K562 (cell line): ENCODE results near the gene ZCCHC14. TPM values are rescaled to one million over a fixed set of nuclear protein-coding genes. Genes with fewer than 3 reads are reported as not detected.

Source experiments
- ATAC-seq: fragments of 200-7000 bp; cut with Tn5 transposase; 3 replicates; pipeline ENCODE4 v1.9.1; 2020; ENCODE audit warnings: moderate library complexity
- BruUV-seq: library from RNA; stranded (reverse); fragments of 400-500 nt; replicated peaks from 2 replicates; lab custom pipeline; 2021; lab: Mats Ljungman, UMichigan
- CTCF ChIA-PET: fragments of 300-600 bp; formaldehyde crosslinking; extraction: SDS; loops from one replicate; lab custom pipeline; 2021; ENCODE audit warnings: low intra/inter-chr PET ratio; lab: Yijun Ruan, JAX
- POLR2A ChIA-PET: fragments of 300-600, 350-650 bp; sonication (Branson Sonifier 250); formaldehyde crosslinking; extraction: SDS; loops from one replicate; lab custom pipeline; 2021; ENCODE audit warnings: antibody characterized with exemption, inconsistent platforms; lab: Yijun Ruan, JAX
- DNase-seq, 4 experiments: peaks; one replicate each; pipeline versions ENCODE4 v3.0.0 to v3.0.0-alpha.2; 2011 to 2018; ENCODE audit warnings: low spot score in 3 of 4, mixed read lengths in 3 of 4; ENCODE audit errors: extremely low read depth in 1 of 4
- FAIRE-seq: peaks from 2 replicates; lab custom pipeline; 2011; peaks lifted over from hg19 to GRCh38; lab: Jason Lieb, UNC
- H2AFZ ChIP-seq: 2 replicates; pipeline ENCODE4 v1.6.0; 2011; ENCODE audit warnings: low read depth, low read length, control low read depth, inconsistent platforms
- H3K27ac ChIP-seq: fragments of 200-600 bp; 3 replicates; pipeline ENCODE4 v1.8.0; 2011; ENCODE audit warnings: low read depth, mild to moderate bottlenecking, control low read depth, inconsistent platforms, low read length, moderate library complexity, mixed read lengths; ENCODE audit errors: extremely low read depth
- H3K27me3 ChIP-seq, 2 experiments: fragments of 300-600 bp in 1 of 2; 2 replicates in 1 of 2; 3 replicates in 1 of 2; pipeline versions ENCODE4 v1.6.0 to v1.8.0; 2011; ENCODE audit warnings: inconsistent platforms in 2 of 2, low read length in 2 of 2, mild to moderate bottlenecking in 1 of 2, mixed read lengths in 1 of 2, moderate library complexity in 1 of 2; ENCODE audit not compliant: control insufficient read depth in 2 of 2, insufficient read depth in 2 of 2
- H3K36me3 ChIP-seq: fragments of 300-600 bp; 3 replicates; pipeline ENCODE4 v1.8.0; 2011; ENCODE audit warnings: mild to moderate bottlenecking, low read length, inconsistent platforms; ENCODE audit not compliant: control insufficient read depth, insufficient read depth
- H3K4me1 ChIP-seq, 2 experiments: fragments of 200-600 bp in 1 of 2; replicated peaks in 1 of 2; 2 replicates in 1 of 2; 3 replicates in 1 of 2; pipeline versions ENCODE4 v1.5.1 to v1.8.0; 2011; ENCODE audit warnings: inconsistent platforms in 2 of 2, low read length in 2 of 2, mild to moderate bottlenecking in 1 of 2, mixed read lengths in 1 of 2, moderate library complexity in 1 of 2; ENCODE audit not compliant: control insufficient read depth in 2 of 2, insufficient read depth in 2 of 2
- H3K4me2 ChIP-seq: 2 replicates; pipeline ENCODE4 v1.6.1; 2011; ENCODE audit warnings: low read length, control low read depth, inconsistent platforms, mixed read lengths; ENCODE audit not compliant: insufficient read depth
- H3K4me3 ChIP-seq: fragments of 200-600 bp; sonication (generic), shearing (Covaris generic); 2 replicates; pipeline ENCODE4 v1.5.1; 2016; ENCODE audit warnings: control low read depth, inconsistent platforms
- H3K79me2 ChIP-seq: fragments of 200-600 bp; 3 replicates; pipeline ENCODE4 v1.8.0; 2011; ENCODE audit warnings: low read length, inconsistent platforms; ENCODE audit not compliant: control insufficient read depth, insufficient read depth
- H3K9ac ChIP-seq, 2 experiments: 2 replicates each; pipeline versions ENCODE4 v1.6.0 to v1.6.1; 2011; ENCODE audit warnings: low read depth in 2 of 2, low read length in 2 of 2, control low read depth in 1 of 2, inconsistent platforms in 1 of 2, mild to moderate bottlenecking in 1 of 2, mixed read lengths in 1 of 2; ENCODE audit not compliant: insufficient read depth in 1 of 2
- H3K9me1 ChIP-seq: one replicate; pipeline ENCODE4 v1.6.0; 2011; ENCODE audit warnings: inconsistent platforms, mild to moderate bottlenecking, low read length, moderate library complexity; ENCODE audit not compliant: control insufficient read depth, insufficient read depth
- H3K9me3 ChIP-seq: replicated peaks from 2 replicates; pipeline ENCODE4 v1.5.1; 2011; ENCODE audit warnings: low read depth, low read length, inconsistent platforms; ENCODE audit not compliant: control insufficient read depth, insufficient read depth
- H4K20me1 ChIP-seq: replicated peaks from 2 replicates; pipeline ENCODE4 v1.6.1; 2011; ENCODE audit warnings: low read length, inconsistent platforms, mixed read lengths; ENCODE audit not compliant: control insufficient read depth, insufficient read depth
- ARID1B ChIP-seq: fragments of 450-650 bp; IDR thresholded peaks from 2 replicates; pipeline ENCODE4 v1.6.1; 2016; ENCODE audit warnings: antibody characterized with exemption, mild to moderate bottlenecking, inconsistent platforms
- CLOCK ChIP-seq: fragments of 250-450 bp; sonication (Bioruptor Pico); IDR thresholded peaks from 2 replicates; pipeline ENCODE4 v1.4.0; 2020; ENCODE audit warnings: mild to moderate bottlenecking, moderate library complexity, borderline replicate concordance
- CSDE1 ChIP-seq, 2 experiments: fragments of 450-650 bp; IDR thresholded peaks; 2 replicates each; pipeline ENCODE4 v1.6.1; 2016; ENCODE audit warnings: mild to moderate bottlenecking in 1 of 2
- CXXC5 ChIP-seq: fragments of 250-450 bp; sonication (Bioruptor Pico); IDR thresholded peaks from 2 replicates; pipeline ENCODE4 v1.8.0; 2022; ENCODE audit warnings: inconsistent platforms, mild to moderate bottlenecking, moderate library complexity
- FOXO4 ChIP-seq: fragments of 450-650 bp; formaldehyde crosslinking; IDR thresholded peaks from 2 replicates; pipeline ENCODE4 v1.4.0; 2020; ENCODE audit warnings: mild to moderate bottlenecking, moderate library complexity
- GATA2 ChIP-seq: sonication (generic); formaldehyde crosslinking; IDR thresholded peaks from 2 replicates; pipeline ENCODE4 v1.4.0; 2020; ENCODE audit warnings: mild to moderate bottlenecking, missing genetic modification reagents
- HCFC1 ChIP-seq: IDR thresholded peaks from 2 replicates; pipeline ENCODE4 v1.6.1; 2012; ENCODE audit warnings: low read depth, low read length, improper control_type of control experiment
- HDAC2 ChIP-seq: fragments of 450-650 bp; IDR thresholded peaks from 2 replicates; pipeline ENCODE4 v1.6.1; 2016; ENCODE audit warnings: mild to moderate bottlenecking
- ILF3 ChIP-seq: fragments of 450-650 bp; IDR thresholded peaks from 2 replicates; pipeline ENCODE4 v1.6.1; 2018; ENCODE audit warnings: antibody characterized with exemption, mild to moderate bottlenecking, moderate library complexity, borderline replicate concordance
- MAFK ChIP-seq: IDR thresholded peaks from 2 replicates; pipeline ENCODE4 v1.6.1; 2011; ENCODE audit warnings: low read length, improper control_type of control experiment
- NCOA1 ChIP-seq: fragments of 450-650 bp; IDR thresholded peaks from 2 replicates; pipeline ENCODE4 v1.6.1; 2016; ENCODE audit warnings: low read depth
- NCOA4 ChIP-seq: fragments of 450-650 bp; IDR thresholded peaks from 2 replicates; pipeline ENCODE4 v1.6.1; 2018; ENCODE audit warnings: mild to moderate bottlenecking; ENCODE audit not compliant: partially characterized antibody
- PTTG1 ChIP-seq: fragments of 450-650 bp; IDR thresholded peaks from 2 replicates; pipeline ENCODE4 v1.6.1; 2016; ENCODE audit warnings: low read depth, mild to moderate bottlenecking, missing genetic modification characterization, missing compliant biosample characterization
- TCF7 ChIP-seq: sonication (generic); IDR thresholded peaks from 2 replicates; pipeline ENCODE4 v1.6.1; 2016; ENCODE audit warnings: antibody characterized with exemption, borderline replicate concordance
- ZBTB2 ChIP-seq: fragments of 450-650 bp; IDR thresholded peaks from 2 replicates; pipeline ENCODE4 v1.6.1; 2016; ENCODE audit warnings: antibody characterized with exemption
- ZNF24 ChIP-seq: fragments of 450-650 bp; IDR thresholded peaks from 2 replicates; pipeline ENCODE4 v1.6.1; 2016
- WGBS: fragments of 100-300 bp; shearing (Covaris generic); methylation state at CpG from one replicate; pipeline ENCODE4 v1.1.6; 2016; ENCODE audit warnings: low coverage, mixed read lengths; ENCODE audit not compliant: insufficient coverage; ENCODE audit errors: missing lambda C conversion rate; 5-methylcytosine and 5-hydroxymethylcytosine counted together
- in situ Hi-C: fragments of 300-500 bp; cut with MboI; formaldehyde crosslinking; loops from 4 replicates; pipeline ENCODE4 v1.15.0; 2018; ENCODE audit warnings: inconsistent platforms, mixed read lengths
- intact Hi-C: fragments of 100-400 bp; cut with micrococcal nuclease; formaldehyde crosslinking; loops from 2 replicates; pipeline ENCODE4 v1.14.2; 2022
- polyA plus RNA-seq, 8 experiments: library from polyadenylated mRNA; depleted of rRNA in 4 of 8; stranded (reverse) in 5 of 8; unstranded in 3 of 8; fragments of >200 nt; fragmentation: Nextera tagmentation in 2 of 8; fragmentation: Illumina TruSeq in 1 of 8; extraction: Ambion mirVana in 2 of 8; extraction: Trizol in 1 of 8; gene quantifications; 2 replicates each; pipeline versions ENCODE4 v1.2.1 to v1.2.3, GENCODE V29; 2011 to 2014; ENCODE audit warnings: inconsistent platforms in 1 of 8, missing spikeins in 1 of 8
- total RNA-seq, 7 experiments: library from RNA; depleted of rRNA in 6 of 7; stranded (reverse); fragments of >200 nt in 6 of 7; fragmentation: Illumina TruSeq in 2 of 7; extraction: Trizol in 2 of 7; gene quantifications; 2 replicates each; pipeline versions ENCODE4 v1.2.1 to v1.2.3, GENCODE V29; 2011 to 2021; ENCODE audit warnings: low replicate concordance in 1 of 7

ZCCHC14 gene
- total and polyA plus RNA-seq, 9 of the 15 experiments (the other 6 are each of a cell fraction or from before 2014, with no cell fraction given), result 1.5 to 12.4 (median 2.9) TPM

GRCh38 chr16:87391324-87391949 is 101.4 kb downstream of the ZCCHC14 start:
- H3K36me3 ChIP-seq, result peaks cover 17% of the 10 kb centered on the region
- peaks cover 27% of the 10 kb centered on the region for H4K20me1 ChIP-seq
- ChIA-PET POLR2A (no interaction called here), CTCF (no interaction called here)
- no peaks in the 10 kb centered on the region for H3K9me3 ChIP-seq
- TSS peak; percentile 94 for BruUV-seq
- H3K9me1 ChIP-seq, result no peaks in the 10 kb centered on the region
- H3K9ac ChIP-seq, result peak overlapping the region; percentile 93 to 94
- ATAC-seq (peak; percentile 25), DNase-seq (peak in 2 of 4 experiments; percentile 56 to 74), FAIRE-seq (no peak)
- H3K79me2 ChIP-seq, result peaks cover 48% of the 10 kb centered on the region
- H3K4me2 ChIP-seq, result peak overlapping the region; percentile 83
- in situ Hi-C loops (no loop called here), intact Hi-C loops (loop anchor here (5.0 kb wide), 2 partner anchors 101 to 246 kb away; partner anchors contain the start of gene ZCCHC14)
- H3K4me3 ChIP-seq, result peak overlapping the region; percentile 89
- no peaks in the 10 kb centered on the region for H3K27me3 ChIP-seq
- 6% methylated on average over 39 of the region's 44 CpGs for WGBS
- peaks cover 26 to 38% of the 10 kb centered on the region in 2 experiments for H3K4me1 ChIP-seq
- H2AFZ ChIP-seq, result peak overlapping the region; percentile 65
- H3K27ac ChIP-seq, result peak overlapping the region; percentile 94
- TF ChIP-seq HCFC1 (no peak), PTTG1 (no peak), ZNF24 (no peak), ILF3 (no peak; the same call in 1 of the 2 replicates), CLOCK (CRISPR knock-in tag) (no peak), NCOA1 (no peak), NCOA4 (no peak), ARID1B (0 out of 2 replicates have a peak, but pooled peaks have one; percentile 26), GATA2 (CRISPR knock-in tag) (no peak), CSDE1 (IDR thresholded peaks at IDR 0.05) (no peak), MAFK (no peak), CXXC5 (CRISPR knock-in tag) (no peak), HDAC2 (no peak), ZBTB2 (peak; percentile 21; the same call in 1 of the 2 replicates), FOXO4 (CRISPR knock-in tag) (0 out of 2 replicates have a peak, but pooled peaks have one; percentile 35), TCF7 (peak; percentile 25; the same call in 1 of the 2 replicates)
